ENCODE data around the gene PRLR.

PRLR gene

GRCh38 chr5:35012796-35013195, 217.5 kb downstream of the PRLR start:
- TF ChIP-seq ZFX (IDR thresholded peaks at IDR 0.05; ENCODE audit: borderline replicate concordance) = no peak
- TF ChIP-seq CTCF (IDR thresholded peaks at IDR 0.05) = no peak
- H3K27ac ChIP-seq = no peak overlapping the region

GRCh38 chr5:35012365-35012764, 217.9 kb downstream of the PRLR start:
- H3K27ac ChIP-seq = no peak overlapping the region
- TF ChIP-seq ZFX (IDR thresholded peaks at IDR 0.05; ENCODE audit: borderline replicate concordance) = no peak

GRCh38 chr5:35010676-35011075, 219.6 kb downstream of the PRLR start:
- no peak overlapping the region for H3K27ac ChIP-seq
- TF ChIP-seq ZFX (IDR thresholded peaks at IDR 0.05; ENCODE audit: borderline replicate concordance) (no peak), CTCF (IDR thresholded peaks at IDR 0.05) (no peak)

GRCh38 chr5:35009657-35010056, 220.6 kb downstream of the PRLR start:
- TF ChIP-seq ZFX (IDR thresholded peaks at IDR 0.05; ENCODE audit: borderline replicate concordance) (no peak), CTCF (IDR thresholded peaks at IDR 0.05) (no peak)
- no peak overlapping the region for H3K27ac ChIP-seq

- TF ChIP-seq ZFX (IDR thresholded peaks at IDR 0.05; ENCODE audit: borderline replicate concordance) = no peak
- no peak for TF ChIP-seq CTCF (IDR thresholded peaks at IDR 0.05)
- no peak overlapping the region for H3K27ac ChIP-seq
Measured at GRCh38 chr5:35009019-35009418, 221.3 kb downstream of the PRLR start.

- TF ChIP-seq ZFX (IDR thresholded peaks at IDR 0.05; ENCODE audit: borderline replicate concordance) (no peak), CTCF (IDR thresholded peaks at IDR 0.05) (no peak)
- H3K27ac ChIP-seq = no peak overlapping the region
Measured at GRCh38 chr5:35004771-35005170, 225.5 kb downstream of the PRLR start.

- H3K27ac ChIP-seq = no peak overlapping the region
- TF ChIP-seq CTCF (IDR thresholded peaks at IDR 0.05) = no peak
- TF ChIP-seq ZFX (IDR thresholded peaks at IDR 0.05; ENCODE audit: borderline replicate concordance) = no peak
Measured at GRCh38 chr5:35004200-35004599, 226.1 kb downstream of the PRLR start.

Data from 22Rv1 (cell line).